K562 (cell line): Measurements from ENCODE around the gene SPINT2. TPM values are rescaled to one million over a fixed set of nuclear protein-coding genes. Genes with fewer than 3 reads are reported as not detected.
A peak's percentile ranks its signal among the peaks of the same experiment; 100 is the strongest.

Experiments used
- ATAC-seq: fragments of 200-7000 bp; cut with Tn5 transposase; 3 replicates; pipeline ENCODE4 v1.9.1; 2020; ENCODE audit warnings: moderate library complexity
- BruUV-seq: library from RNA; stranded (reverse); fragments of 400-500 nt; replicated peaks from 2 replicates; lab custom pipeline; 2021; lab: Mats Ljungman, UMichigan
- CTCF ChIA-PET: fragments of 300-600 bp; formaldehyde crosslinking; extraction: SDS; loops from one replicate; lab custom pipeline; 2021; ENCODE audit warnings: low intra/inter-chr PET ratio; lab: Yijun Ruan, JAX
- POLR2A ChIA-PET: fragments of 300-600, 350-650 bp; sonication (Branson Sonifier 250); formaldehyde crosslinking; extraction: SDS; loops from one replicate; lab custom pipeline; 2021; ENCODE audit warnings: antibody characterized with exemption, inconsistent platforms; lab: Yijun Ruan, JAX
- DNase-seq, 4 experiments: peaks; one replicate each; pipeline versions ENCODE4 v3.0.0 to v3.0.0-alpha.2; 2011 to 2018; ENCODE audit warnings: low spot score in 3 of 4, mixed read lengths in 3 of 4; ENCODE audit errors: extremely low read depth in 1 of 4
- FAIRE-seq: peaks from 2 replicates; lab custom pipeline; 2011; peaks lifted over from hg19 to GRCh38; lab: Jason Lieb, UNC
- H2AFZ ChIP-seq: 2 replicates; pipeline ENCODE4 v1.6.0; 2011; ENCODE audit warnings: low read depth, low read length, control low read depth, inconsistent platforms
- H3K27ac ChIP-seq: fragments of 200-600 bp; 3 replicates; pipeline ENCODE4 v1.8.0; 2011; ENCODE audit warnings: low read depth, mild to moderate bottlenecking, control low read depth, inconsistent platforms, low read length, moderate library complexity, mixed read lengths; ENCODE audit errors: extremely low read depth
- H3K27me3 ChIP-seq, 2 experiments: fragments of 300-600 bp in 1 of 2; 2 replicates in 1 of 2; 3 replicates in 1 of 2; pipeline versions ENCODE4 v1.6.0 to v1.8.0; 2011; ENCODE audit warnings: inconsistent platforms in 2 of 2, low read length in 2 of 2, mild to moderate bottlenecking in 1 of 2, mixed read lengths in 1 of 2, moderate library complexity in 1 of 2; ENCODE audit not compliant: control insufficient read depth in 2 of 2, insufficient read depth in 2 of 2
- H3K36me3 ChIP-seq: fragments of 300-600 bp; 3 replicates; pipeline ENCODE4 v1.8.0; 2011; ENCODE audit warnings: mild to moderate bottlenecking, low read length, inconsistent platforms; ENCODE audit not compliant: control insufficient read depth, insufficient read depth
- H3K4me1 ChIP-seq, 2 experiments: fragments of 200-600 bp in 1 of 2; replicated peaks in 1 of 2; 2 replicates in 1 of 2; 3 replicates in 1 of 2; pipeline versions ENCODE4 v1.5.1 to v1.8.0; 2011; ENCODE audit warnings: inconsistent platforms in 2 of 2, low read length in 2 of 2, mild to moderate bottlenecking in 1 of 2, mixed read lengths in 1 of 2, moderate library complexity in 1 of 2; ENCODE audit not compliant: control insufficient read depth in 2 of 2, insufficient read depth in 2 of 2
- H3K4me2 ChIP-seq: 2 replicates; pipeline ENCODE4 v1.6.1; 2011; ENCODE audit warnings: low read length, control low read depth, inconsistent platforms, mixed read lengths; ENCODE audit not compliant: insufficient read depth
- H3K4me3 ChIP-seq: fragments of 200-600 bp; sonication (generic), shearing (Covaris generic); 2 replicates; pipeline ENCODE4 v1.5.1; 2016; ENCODE audit warnings: control low read depth, inconsistent platforms
- H3K79me2 ChIP-seq: fragments of 200-600 bp; 3 replicates; pipeline ENCODE4 v1.8.0; 2011; ENCODE audit warnings: low read length, inconsistent platforms; ENCODE audit not compliant: control insufficient read depth, insufficient read depth
- H3K9ac ChIP-seq, 2 experiments: 2 replicates each; pipeline versions ENCODE4 v1.6.0 to v1.6.1; 2011; ENCODE audit warnings: low read depth in 2 of 2, low read length in 2 of 2, control low read depth in 1 of 2, inconsistent platforms in 1 of 2, mild to moderate bottlenecking in 1 of 2, mixed read lengths in 1 of 2; ENCODE audit not compliant: insufficient read depth in 1 of 2
- H3K9me1 ChIP-seq: one replicate; pipeline ENCODE4 v1.6.0; 2011; ENCODE audit warnings: inconsistent platforms, mild to moderate bottlenecking, low read length, moderate library complexity; ENCODE audit not compliant: control insufficient read depth, insufficient read depth
- H3K9me3 ChIP-seq: replicated peaks from 2 replicates; pipeline ENCODE4 v1.5.1; 2011; ENCODE audit warnings: low read depth, low read length, inconsistent platforms; ENCODE audit not compliant: control insufficient read depth, insufficient read depth
- H4K20me1 ChIP-seq: replicated peaks from 2 replicates; pipeline ENCODE4 v1.6.1; 2011; ENCODE audit warnings: low read length, inconsistent platforms, mixed read lengths; ENCODE audit not compliant: control insufficient read depth, insufficient read depth
- DEAF1 ChIP-seq: fragments of 450-650 bp; formaldehyde crosslinking; IDR thresholded peaks from 2 replicates; pipeline ENCODE4 v1.4.0; 2020; ENCODE audit warnings: mild to moderate bottlenecking, moderate library complexity
- GATAD2B ChIP-seq: fragments of 450-650 bp; IDR thresholded peaks from 2 replicates; pipeline ENCODE4 v1.6.1; 2017; ENCODE audit warnings: mild to moderate bottlenecking, borderline replicate concordance
- NR4A1 ChIP-seq, 2 experiments: fragments of 250-450 bp in 1 of 2; fragments of 450-650 bp in 1 of 2; sonication (Bioruptor Pico) in 1 of 2; IDR thresholded peaks; 2 replicates each; pipeline versions ENCODE4 v1.4.0 to v1.6.1; 2016 to 2020; ENCODE audit warnings: mild to moderate bottlenecking in 2 of 2, missing compliant biosample characterization in 1 of 2, missing genetic modification characterization in 1 of 2, moderate library complexity in 1 of 2
- PTBP1 ChIP-seq: fragments of 200-400 bp; formaldehyde crosslinking; IDR thresholded peaks from 2 replicates; pipeline ENCODE4 v1.6.1; 2017; ENCODE audit warnings: low read depth, low read length
- SNIP1 ChIP-seq: fragments of 450-650 bp; IDR thresholded peaks from 2 replicates; pipeline ENCODE4 v1.7.1; 2017; ENCODE audit warnings: low read depth, mild to moderate bottlenecking
- SREBF2 ChIP-seq: sonication (generic); formaldehyde crosslinking; IDR thresholded peaks from 2 replicates; pipeline ENCODE4 v1.4.0; 2020; ENCODE audit warnings: mild to moderate bottlenecking, missing genetic modification reagents
- ZNF785 ChIP-seq: fragments of 250-450 bp; sonication (Bioruptor Pico); IDR thresholded peaks from 2 replicates; pipeline ENCODE4 v1.4.0; 2020; ENCODE audit warnings: mild to moderate bottlenecking
- WGBS: fragments of 100-300 bp; shearing (Covaris generic); methylation state at CpG from one replicate; pipeline ENCODE4 v1.1.6; 2016; ENCODE audit warnings: low coverage, mixed read lengths; ENCODE audit not compliant: insufficient coverage; ENCODE audit errors: missing lambda C conversion rate; 5-methylcytosine and 5-hydroxymethylcytosine counted together
- in situ Hi-C: fragments of 300-500 bp; cut with MboI; formaldehyde crosslinking; loops from 4 replicates; pipeline ENCODE4 v1.15.0; 2018; ENCODE audit warnings: inconsistent platforms, mixed read lengths
- intact Hi-C: fragments of 100-400 bp; cut with micrococcal nuclease; formaldehyde crosslinking; loops from 2 replicates; pipeline ENCODE4 v1.14.2; 2022
- polyA plus RNA-seq, 8 experiments: library from polyadenylated mRNA; depleted of rRNA in 4 of 8; stranded (reverse) in 5 of 8; unstranded in 3 of 8; fragments of >200 nt; fragmentation: Nextera tagmentation in 2 of 8; fragmentation: Illumina TruSeq in 1 of 8; extraction: Ambion mirVana in 2 of 8; extraction: Trizol in 1 of 8; gene quantifications; 2 replicates each; pipeline versions ENCODE4 v1.2.1 to v1.2.3, GENCODE V29; 2011 to 2014; ENCODE audit warnings: inconsistent platforms in 1 of 8, missing spikeins in 1 of 8
- total RNA-seq, 7 experiments: library from RNA; depleted of rRNA in 6 of 7; stranded (reverse); fragments of >200 nt in 6 of 7; fragmentation: Illumina TruSeq in 2 of 7; extraction: Trizol in 2 of 7; gene quantifications; 2 replicates each; pipeline versions ENCODE4 v1.2.1 to v1.2.3, GENCODE V29; 2011 to 2021; ENCODE audit warnings: low replicate concordance in 1 of 7

Gene SPINT2
- total and polyA plus RNA-seq, 9 of the 15 experiments (the other 6 are each of a cell fraction or from before 2014, with no cell fraction given): 0.65 to 4.5 (median 3.4) TPM

GRCh38 chr19:38221421-38221820, 43.0 kb upstream of the SPINT2 start:
- H3K4me1 ChIP-seq: peaks cover 5 to 35% of the 10 kb centered on the region in 2 experiments; a peak in 4 of 5 replicates
- in situ Hi-C loops: loop anchor here (10.0 kb wide), 1 partner anchor 297 kb away; no protein-coding TSS in a partner anchor
- FAIRE-seq (peak; percentile 6), DNase-seq (no peak), ATAC-seq (no peak)
- H3K79me2 ChIP-seq: no peaks in the 10 kb centered on the region; the same call in 2 of the 3 replicates
- no peaks in the 10 kb centered on the region; a peak in 1 of 5 replicates for H3K27me3 ChIP-seq
- no peak overlapping the region for H3K9ac ChIP-seq
- CTCF ChIA-PET: no interaction called here
- no peak overlapping the region for H3K4me2 ChIP-seq
- no peak overlapping the region for H3K4me3 ChIP-seq
- H3K36me3 ChIP-seq: no peaks in the 10 kb centered on the region
- POLR2A ChIA-PET: interaction anchor here (0.7 kb wide), 1 partner anchor 127 kb away, joined by 3 read pairs; no protein-coding TSS in a partner anchor
- no peaks in the 10 kb centered on the region for H3K9me3 ChIP-seq
- intact Hi-C loops: no loop called here
- BruUV-seq: no TSS peak
- 82% methylated on average over 6 of the region's 6 CpGs for WGBS
- H3K9me1 ChIP-seq: no peaks in the 10 kb centered on the region
- H3K27ac ChIP-seq: no peak overlapping the region
- H2AFZ ChIP-seq: no peak overlapping the region
- H4K20me1 ChIP-seq: no peaks in the 10 kb centered on the region
- TF ChIP-seq PTBP1: no peak
- TF ChIP-seq SNIP1: no peak
- no peak for TF ChIP-seq GATAD2B
- TF ChIP-seq ZNF785: no peak
- no peak for TF ChIP-seq DEAF1
- no peak for TF ChIP-seq NR4A1 (CRISPR knock-in tag; IDR thresholded peaks at IDR 0.05)
- TF ChIP-seq NR4A1 (tag; IDR thresholded peaks at IDR 0.05): no peak
- no peak for TF ChIP-seq SREBF2
